NK-92 (cell line): ENCODE results near the gene POLR1D.

Source experiments
- DNase-seq: peaks from one replicate; lab custom pipeline; 2025; ENCODE audit not compliant: unreplicated experiment; lab: John Stamatoyannopoulos, UW

The POLR1D gene, protein sequence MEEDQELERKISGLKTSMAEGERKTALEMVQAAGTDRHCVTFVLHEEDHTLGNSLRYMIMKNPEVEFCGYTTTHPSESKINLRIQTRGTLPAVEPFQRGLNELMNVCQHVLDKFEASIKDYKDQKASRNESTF

DNA sequence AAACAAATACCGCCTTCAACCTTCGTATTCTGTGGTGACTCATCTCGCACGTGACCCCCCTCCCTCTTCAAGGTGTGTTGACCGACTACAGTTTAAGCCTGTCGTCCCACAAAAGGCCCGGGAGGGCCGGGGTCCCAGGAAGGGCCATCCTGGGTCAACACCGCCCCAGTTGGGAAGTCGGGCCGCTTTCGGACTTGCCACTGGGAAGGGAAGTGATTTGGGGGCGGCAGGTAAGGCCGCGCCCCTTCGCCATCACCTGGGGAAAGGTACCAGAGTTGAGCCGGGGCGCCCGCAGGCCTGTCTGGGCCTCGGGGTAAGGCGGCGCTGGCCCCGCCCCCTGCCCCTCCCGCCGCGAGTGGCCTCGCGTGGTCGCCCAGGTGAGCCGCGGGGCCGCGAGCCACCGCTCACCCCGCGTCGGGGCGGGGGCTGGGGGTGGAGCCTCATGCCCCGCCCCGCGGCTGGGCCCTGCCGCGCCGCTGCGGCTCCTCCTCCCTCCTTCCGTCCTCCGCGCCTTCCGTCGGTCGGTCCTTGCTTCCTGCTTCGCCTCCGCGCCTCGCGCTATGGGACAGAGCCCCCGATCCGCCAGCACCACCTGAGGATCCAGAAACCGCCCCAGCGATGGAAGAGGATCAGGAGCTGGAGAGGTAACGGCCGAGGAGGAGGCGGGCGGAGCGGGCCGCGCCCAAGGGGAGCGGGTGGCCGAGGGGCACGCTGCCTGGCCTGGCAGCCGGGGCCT, at the start of gene POLR1D:
POLR1D (plus strand) TSS at position 527 of the 736 bp plus-strand sequence; CDS start at position 619, 92 bp downstream.
- DNase-seq = peak; percentile 27

DNA sequence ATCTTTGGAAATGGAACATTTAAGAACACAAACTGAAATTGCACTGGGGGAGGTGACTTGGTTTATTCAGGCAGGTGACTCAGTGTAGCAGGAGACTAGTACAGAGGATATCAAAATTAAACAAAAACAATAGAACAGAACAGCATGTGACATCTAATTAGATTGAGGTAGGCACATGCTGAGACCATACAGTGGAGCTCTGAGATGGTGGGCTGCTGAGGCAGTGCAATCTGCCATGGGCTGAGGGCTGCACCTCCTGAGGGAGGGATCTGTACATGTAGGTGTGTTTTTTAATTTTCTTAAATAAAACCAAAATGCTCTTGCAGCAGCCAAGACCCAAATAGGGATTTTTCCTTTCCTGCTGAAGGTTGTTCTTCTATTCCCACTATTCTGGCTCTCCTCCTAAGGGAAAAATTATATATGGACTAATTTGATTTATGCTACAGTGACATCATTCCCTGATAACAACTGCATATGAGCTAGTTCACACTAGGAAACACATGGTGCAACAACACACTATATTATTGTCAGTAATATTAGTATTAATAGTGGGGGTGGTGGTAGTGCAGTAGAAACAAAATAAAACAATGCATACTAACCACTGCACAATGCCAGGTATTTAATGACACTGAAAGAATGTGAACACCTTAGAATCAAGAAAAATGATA, 49.3 kb upstream of the POLR1D start:
- no peak for DNase-seq

DNA sequence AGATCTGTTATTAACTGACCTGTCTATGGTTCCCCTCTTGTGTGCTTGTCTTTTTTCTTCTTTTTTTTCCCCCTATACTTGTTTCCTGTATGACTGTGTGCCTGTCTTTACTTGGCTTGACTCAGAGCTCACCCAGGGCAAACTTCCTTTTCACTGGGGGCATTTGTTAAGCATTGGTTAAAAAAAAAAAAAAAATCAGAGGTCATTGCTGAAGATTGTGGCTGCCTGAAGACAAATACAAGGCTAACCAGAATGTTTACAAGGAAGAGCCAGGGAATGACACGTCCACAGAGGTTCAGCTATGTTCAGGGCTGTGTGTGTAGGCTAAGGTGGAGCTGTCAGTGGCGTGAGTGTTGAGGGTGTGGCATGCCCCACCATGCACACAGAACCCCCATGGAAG, 48.4 kb upstream of the POLR1D start:
- DNase-seq = no peak

DNA sequence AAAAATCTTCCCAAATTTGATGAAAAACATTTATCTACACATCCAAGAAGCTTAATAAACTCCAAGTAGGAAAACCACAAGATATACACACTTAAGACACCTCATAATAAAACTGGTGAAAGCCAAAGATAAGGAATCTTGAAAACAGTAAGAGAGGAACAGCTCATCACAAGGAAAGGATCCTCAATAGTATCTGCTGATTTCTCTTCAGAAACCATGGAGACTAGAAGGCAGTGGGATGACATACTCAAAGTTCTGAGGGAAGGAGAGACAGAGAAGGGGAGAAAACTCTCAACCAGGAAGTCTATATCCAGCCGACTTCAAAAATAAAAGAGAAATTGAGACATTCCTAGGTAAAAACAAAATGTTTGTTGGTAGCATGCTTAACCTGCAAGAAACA, 47.0 kb upstream of the POLR1D start:
- DNase-seq = no peak

- DNase-seq = no peak
Observed at GRCh38 chr13:27578121-27579030, 43.3 kb upstream of the POLR1D start.

- DNase-seq = no peak
Observed at GRCh38 chr13:27583645-27584044, 38.0 kb upstream of the POLR1D start.

- no peak for DNase-seq
Observed at GRCh38 chr13:27587095-27587746, 34.5 kb upstream of the POLR1D start.

DNA sequence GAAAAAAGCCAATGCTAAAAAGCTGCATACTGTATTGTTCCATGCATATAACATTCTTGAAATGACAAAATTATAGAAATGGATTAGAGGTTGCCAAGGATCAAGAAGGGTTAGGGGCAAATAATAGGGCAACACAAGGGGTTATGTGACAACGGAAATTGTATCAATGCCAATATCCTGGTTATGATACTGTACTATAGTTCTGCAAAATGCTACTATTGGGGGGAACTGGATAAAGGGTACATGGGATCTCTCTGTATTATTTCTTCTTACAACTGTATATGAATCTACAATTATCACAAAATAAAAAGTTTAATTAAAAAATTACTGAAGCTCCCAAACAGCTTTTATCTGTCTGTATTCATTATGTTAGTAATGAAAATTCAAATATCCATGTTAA, 33.3 kb upstream of the POLR1D start:
- DNase-seq = no peak

- no peak for DNase-seq
Observed at GRCh38 chr13:27592865-27593264, 28.8 kb upstream of the POLR1D start.

GRCh38 chr13:27593267-27593666, 28.4 kb upstream of the POLR1D start:
- DNase-seq = no peak

- no peak for DNase-seq
Observed at GRCh38 chr13:27595055-27595811, 26.5 kb upstream of the POLR1D start.

DNA sequence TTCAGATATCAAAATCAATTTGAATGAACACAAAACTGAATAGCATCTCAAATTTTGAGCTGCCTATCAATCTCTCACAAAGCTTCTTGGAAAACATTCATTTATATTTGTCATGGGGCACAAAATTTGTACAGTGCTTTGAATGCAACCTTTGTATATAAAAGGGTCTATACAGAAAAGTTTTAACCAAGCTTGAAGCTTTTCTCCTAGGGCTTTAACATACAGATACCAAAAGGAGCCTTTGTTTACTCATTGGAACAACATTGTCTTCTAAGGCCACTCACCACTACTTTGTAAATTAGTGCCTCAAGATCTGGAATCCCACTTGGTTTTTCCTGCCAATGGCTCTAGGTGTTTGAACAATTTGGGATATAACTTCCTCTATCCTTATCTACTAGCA, 22.6 kb upstream of the POLR1D start:
- DNase-seq = no peak

- no peak for DNase-seq
Observed at GRCh38 chr13:27599845-27600553, 21.7 kb upstream of the POLR1D start.

DNA sequence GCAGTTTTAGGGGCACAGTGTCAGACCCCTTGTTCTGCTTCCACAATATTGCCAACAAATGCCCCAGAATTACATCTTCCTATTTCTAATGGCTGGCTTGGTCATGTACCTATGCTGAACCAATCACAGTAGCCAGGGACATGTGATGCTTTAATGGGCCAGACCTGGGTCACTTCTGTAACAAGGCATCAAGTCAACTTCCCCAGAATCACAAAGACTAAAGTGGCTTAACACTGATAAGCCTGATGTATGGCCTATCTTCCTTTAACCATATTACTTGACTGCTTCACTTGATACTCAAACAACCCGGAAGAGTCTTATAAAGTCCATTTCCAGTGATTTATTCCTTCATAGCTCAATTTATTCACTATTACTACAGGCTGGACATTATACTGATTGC, 21.0 kb upstream of the POLR1D start:
- no peak for DNase-seq

DNA sequence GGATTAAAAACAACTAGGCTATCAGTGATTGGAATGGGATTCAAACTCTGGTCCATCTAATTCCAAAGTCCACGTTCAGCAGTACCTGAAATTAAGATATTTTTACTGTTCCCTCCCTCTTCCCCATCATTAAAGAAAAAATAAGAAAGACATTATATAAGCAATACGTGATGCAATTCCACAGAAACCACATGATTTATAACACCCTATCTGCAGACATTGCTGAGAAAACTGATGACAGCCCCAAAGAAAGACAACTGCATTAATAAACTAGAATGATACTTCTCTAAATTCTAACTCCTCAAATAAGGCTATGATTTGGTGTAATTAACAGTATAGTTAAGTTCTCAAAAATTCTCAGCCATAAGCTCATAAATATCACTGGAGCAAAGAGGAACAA, 20.5 kb upstream of the POLR1D start:
- no peak for DNase-seq

DNA sequence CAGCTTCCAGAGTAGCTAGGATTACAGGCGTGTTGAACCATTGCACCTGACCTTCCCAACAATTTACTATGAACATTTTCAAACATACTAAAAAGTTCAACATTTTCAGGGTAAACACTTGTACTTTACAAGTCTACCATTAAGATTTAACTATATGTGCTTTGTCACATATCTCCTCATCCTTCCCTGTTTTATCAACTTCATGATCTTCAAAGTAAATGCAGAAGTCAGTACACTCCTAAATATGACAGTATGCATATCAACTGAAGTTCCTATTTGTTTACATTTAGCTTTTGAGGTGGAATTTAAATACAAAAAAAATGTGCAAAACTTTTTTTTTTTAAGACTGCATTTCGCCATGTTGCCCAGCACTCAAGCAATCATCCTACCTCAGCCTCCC, 19.9 kb upstream of the POLR1D start:
- no peak for DNase-seq

DNA sequence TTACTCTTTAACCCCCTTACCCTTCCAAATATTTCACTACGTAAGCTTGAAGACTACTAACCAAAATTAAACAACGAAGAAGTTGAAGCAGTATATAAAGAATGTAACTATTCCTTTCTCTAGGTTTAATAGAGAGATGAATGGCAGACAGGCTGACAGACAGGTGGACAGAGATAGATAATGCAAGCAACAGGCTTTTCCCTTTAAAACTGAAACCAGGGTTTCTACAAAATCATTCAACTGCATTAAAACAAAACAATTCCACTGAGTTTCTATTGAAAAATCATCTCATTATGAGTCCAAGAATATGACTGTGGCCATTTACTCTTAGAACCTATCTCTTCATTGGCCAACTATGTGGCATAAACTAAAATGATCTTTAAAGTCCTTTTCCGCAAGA, 16.6 kb upstream of the POLR1D start:
- no peak for DNase-seq

DNA sequence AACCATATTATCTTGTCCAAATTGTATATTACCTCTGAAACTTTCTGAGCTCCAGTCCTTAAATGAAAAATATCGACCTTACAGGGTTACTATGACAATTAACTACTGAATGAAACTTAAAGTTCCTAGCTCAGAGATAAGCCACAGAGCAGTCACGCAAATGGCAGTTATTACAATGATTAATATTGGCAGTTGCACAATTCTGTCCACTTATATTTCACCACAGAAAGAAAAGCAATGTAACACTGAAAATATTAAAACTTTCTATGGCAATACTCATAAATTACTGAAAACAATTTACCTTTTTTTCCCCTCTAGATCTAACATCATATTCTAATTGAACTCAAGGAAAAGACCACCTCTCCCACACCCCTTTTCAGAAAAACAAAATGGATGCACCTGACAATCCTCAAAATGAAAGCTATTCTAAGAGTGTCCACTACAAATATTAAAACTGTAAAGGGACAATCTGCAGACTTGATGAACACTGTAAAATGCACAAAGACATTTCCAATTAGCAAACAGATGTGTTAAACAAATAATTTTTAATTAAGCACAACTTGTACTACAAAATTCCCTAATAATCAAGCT, 16.0 kb upstream of the POLR1D start:
- DNase-seq = no peak

GRCh38 chr13:27607125-27607524, 14.6 kb upstream of the POLR1D start:
- no peak for DNase-seq
